Measurements from ENCODE around the gene CELF2. TPM values are rescaled to one million over a fixed set of nuclear protein-coding genes. Genes with fewer than 3 reads are reported as not detected.

The CELF2 gene
- total RNA-seq, 2 donors from 2014 or later, result 63.2 to 69.4 TPM

- no peak for DNase-seq (ENCODE audit: low spot score)
Measured at GRCh38 chr10:11105676-11106004, 88.0 kb downstream of the CELF2 start.

GRCh38 chr10:11106621-11107374, 89.1 kb downstream of the CELF2 start:
- Histone ChIP-seq H3K27ac (no peak overlapping the region), H3K9me3 (no peaks in the 10 kb centered on the region), H3K4me1 (peaks cover 0 to 52% of the 10 kb centered on the region in 2 donors), H3K4me3 (no peak overlapping the region), H3K36me3 (no peaks in the 10 kb centered on the region), H3K27me3 (no peaks in the 10 kb centered on the region)
- TF ChIP-seq CTCF (IDR thresholded peaks at IDR 0.05), result no peak
- no peak for DNase-seq (ENCODE audit: low spot score)

More at GRCh38 chr10:11105676-11106004, 88.0 kb downstream of the CELF2 start:
- H3K27ac ChIP-seq, result no peak overlapping the region
- H3K9me3 ChIP-seq, result no peaks in the 10 kb centered on the region
- peaks cover 0 to 43% of the 10 kb centered on the region in 2 donors for H3K4me1 ChIP-seq
- H3K36me3 ChIP-seq, result no peaks in the 10 kb centered on the region
- H3K4me3 ChIP-seq, result no peak overlapping the region
- H3K27me3 ChIP-seq, result no peaks in the 10 kb centered on the region
- no peak for TF ChIP-seq CTCF (IDR thresholded peaks at IDR 0.05)

GRCh38 chr10:11107948-11108347, 90.3 kb downstream of the CELF2 start:
- peaks cover 0 to 43% of the 10 kb centered on the region in 2 donors for H3K4me1 ChIP-seq
- no peaks in the 10 kb centered on the region for H3K36me3 ChIP-seq
- no peak overlapping the region for H3K27ac ChIP-seq
- H3K27me3 ChIP-seq, result no peaks in the 10 kb centered on the region
- no peak for TF ChIP-seq CTCF (IDR thresholded peaks at IDR 0.05)
- no peaks in the 10 kb centered on the region for H3K9me3 ChIP-seq
- no peak overlapping the region for H3K4me3 ChIP-seq
- no peak for DNase-seq (ENCODE audit: low spot score)

GRCh38 chr10:11108356-11108755, 90.7 kb downstream of the CELF2 start:
- Histone ChIP-seq H3K4me3 (no peak overlapping the region), H3K9me3 (no peaks in the 10 kb centered on the region), H3K4me1 (peaks cover 0 to 45% of the 10 kb centered on the region in 2 donors), H3K27me3 (no peaks in the 10 kb centered on the region), H3K36me3 (no peaks in the 10 kb centered on the region), H3K27ac (no peak overlapping the region)
- TF ChIP-seq CTCF (IDR thresholded peaks at IDR 0.05), result no peak
- DNase-seq (ENCODE audit: low spot score), result no peak

- Histone ChIP-seq H3K36me3 (no peaks in the 10 kb centered on the region), H3K4me3 (no peak overlapping the region), H3K9me3 (no peaks in the 10 kb centered on the region), H3K27me3 (no peaks in the 10 kb centered on the region), H3K4me1 (peaks cover 0 to 57% of the 10 kb centered on the region in 2 donors), H3K27ac (peak overlapping the region in 1 of 2 donors; percentile 65)
- TF ChIP-seq CTCF (IDR thresholded peaks at IDR 0.05), result no peak
- no peak for DNase-seq (ENCODE audit: low spot score)
Measured at GRCh38 chr10:11109590-11109989, 91.9 kb downstream of the CELF2 start.

- no peak for DNase-seq (ENCODE audit: low spot score)
- H3K4me1 ChIP-seq, result peaks cover 0 to 66% of the 10 kb centered on the region in 2 donors
- H3K36me3 ChIP-seq, result no peaks in the 10 kb centered on the region
- H3K9me3 ChIP-seq, result no peaks in the 10 kb centered on the region
- H3K4me3 ChIP-seq, result no peak overlapping the region
- peak overlapping the region; percentile 45 to 65 for H3K27ac ChIP-seq
- no peaks in the 10 kb centered on the region for H3K27me3 ChIP-seq
- no peak for TF ChIP-seq CTCF (IDR thresholded peaks at IDR 0.05)
Measured at GRCh38 chr10:11110539-11110938, 92.9 kb downstream of the CELF2 start.
